HUES48 (cell line): ENCODE measurements around the gene OR4M1.
"Not testable (repeated sequence)": the region's sequence is repeated elsewhere in the genome, so short reads cannot be mapped to it uniquely, and the experiment has no call there.

Source experiments
- H3K27ac ChIP-seq: one replicate; pipeline ENCODE4 v1.7.0; 2013; ENCODE audit warnings: low read depth, low read length, inconsistent platforms
- H3K27me3 ChIP-seq: 2 replicates; pipeline ENCODE4 v1.6.1; 2013; ENCODE audit warnings: mild to moderate bottlenecking, low read length; ENCODE audit not compliant: control insufficient read depth, insufficient read depth
- H3K36me3 ChIP-seq: 2 replicates; pipeline ENCODE4 v1.6.1; 2013; ENCODE audit warnings: low read length; ENCODE audit not compliant: control insufficient read depth, insufficient read depth
- H3K4me1 ChIP-seq: 2 replicates; pipeline ENCODE4 v1.6.1; 2013; ENCODE audit warnings: mild to moderate bottlenecking, low read length; ENCODE audit not compliant: control insufficient read depth, insufficient read depth
- H3K4me3 ChIP-seq: 2 replicates; pipeline ENCODE4 v1.5.1; 2013; ENCODE audit warnings: mild to moderate bottlenecking, low read depth, low read length
- H3K9ac ChIP-seq: 2 replicates; pipeline ENCODE4 v1.6.1; 2013; ENCODE audit warnings: mild to moderate bottlenecking, low read depth, low read length, moderate library complexity
- H3K9me3 ChIP-seq: 2 replicates; pipeline ENCODE4 v1.6.1; 2013; ENCODE audit warnings: low read length; ENCODE audit not compliant: control insufficient read depth, insufficient read depth

Gene OR4M1

DNA sequence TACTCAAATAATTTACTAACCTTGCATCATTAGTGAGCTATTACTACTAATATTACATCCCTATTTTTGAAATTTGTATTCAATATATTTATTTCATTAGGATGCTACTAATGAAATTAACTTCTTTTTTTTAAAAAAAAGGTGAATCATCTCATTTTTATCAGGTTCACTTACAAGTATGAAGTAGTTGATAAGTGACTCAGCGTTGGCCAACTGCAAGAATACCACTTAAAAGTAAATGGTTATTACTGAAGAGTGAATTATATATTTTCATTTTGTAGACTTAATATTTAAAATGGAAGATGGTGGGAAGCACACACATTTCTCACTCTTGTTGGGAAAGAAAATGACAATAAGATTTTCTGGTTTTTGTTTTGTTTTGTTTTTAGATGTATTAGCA, 49.9 kb downstream of the OR4M1 start:
- H3K9me3 ChIP-seq: peaks cover 74% of the 10 kb centered on the region

DNA sequence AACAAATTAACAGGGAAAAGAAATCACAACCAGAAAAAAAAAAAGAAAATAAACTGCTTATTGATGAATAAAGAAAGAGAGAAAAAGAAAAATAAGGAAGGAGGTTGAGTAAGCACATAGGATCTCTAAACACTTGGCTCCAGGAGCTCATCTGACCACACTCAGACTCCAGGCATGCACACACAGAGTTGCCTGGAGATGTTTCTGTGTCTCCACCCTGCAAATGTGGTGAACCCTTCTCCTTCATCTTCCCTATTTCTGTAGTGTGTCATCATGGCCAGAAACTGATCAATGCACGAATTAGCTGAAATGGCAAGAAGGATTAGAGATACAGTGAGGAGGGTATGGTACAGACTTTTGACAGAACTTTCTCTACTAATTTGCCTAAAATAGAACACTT, 50.5 kb downstream of the OR4M1 start:
- Histone ChIP-seq H3K4me3 (no peak overlapping the region), H3K9ac (no peak overlapping the region), H3K27me3 (no peaks in the 10 kb centered on the region), H3K27ac (no peak overlapping the region), H3K36me3 (no peaks in the 10 kb centered on the region), H3K4me1 (no peaks in the 10 kb centered on the region), H3K9me3 (peaks cover 79% of the 10 kb centered on the region)

More for the DNA sequence above, 49.9 kb downstream of the OR4M1 start:
- Histone ChIP-seq H3K36me3 (no peaks in the 10 kb centered on the region), H3K27ac (no peak overlapping the region), H3K4me3 (no peak overlapping the region), H3K9ac (no peak overlapping the region), H3K27me3 (no peaks in the 10 kb centered on the region), H3K4me1 (no peaks in the 10 kb centered on the region)

DNA sequence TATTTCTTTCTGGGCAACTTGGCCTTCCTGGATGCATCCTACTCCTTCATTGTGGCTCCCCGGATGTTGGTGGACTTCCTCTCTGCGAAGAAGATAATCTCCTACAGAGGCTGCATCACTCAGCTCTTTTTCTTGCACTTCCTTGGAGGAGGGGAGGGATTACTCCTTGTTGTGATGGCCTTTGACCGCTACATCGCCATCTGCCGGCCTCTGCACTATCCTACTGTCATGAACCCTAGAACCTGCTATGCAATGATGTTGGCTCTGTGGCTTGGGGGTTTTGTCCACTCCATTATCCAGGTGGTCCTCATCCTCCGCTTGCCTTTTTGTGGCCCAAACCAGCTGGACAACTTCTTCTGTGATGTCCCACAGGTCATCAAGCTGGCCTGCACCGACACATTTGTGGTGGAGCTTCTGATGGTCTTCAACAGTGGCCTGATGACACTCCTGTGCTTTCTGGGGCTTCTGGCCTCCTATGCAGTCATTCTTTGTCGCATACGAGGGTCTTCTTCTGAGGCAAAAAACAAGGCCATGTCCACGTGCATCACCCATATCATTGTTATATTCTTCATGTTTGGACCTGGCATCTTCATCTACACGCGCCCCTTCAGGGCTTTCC, 54.4 kb downstream of the OR4M1 start:
- not testable (repeated sequence) for H3K4me1 ChIP-seq, H3K9ac ChIP-seq, H3K4me3 ChIP-seq, H3K36me3 ChIP-seq, H3K27ac ChIP-seq, H3K27me3 ChIP-seq
- peaks cover 85% of the 10 kb centered on the region for H3K9me3 ChIP-seq

DNA sequence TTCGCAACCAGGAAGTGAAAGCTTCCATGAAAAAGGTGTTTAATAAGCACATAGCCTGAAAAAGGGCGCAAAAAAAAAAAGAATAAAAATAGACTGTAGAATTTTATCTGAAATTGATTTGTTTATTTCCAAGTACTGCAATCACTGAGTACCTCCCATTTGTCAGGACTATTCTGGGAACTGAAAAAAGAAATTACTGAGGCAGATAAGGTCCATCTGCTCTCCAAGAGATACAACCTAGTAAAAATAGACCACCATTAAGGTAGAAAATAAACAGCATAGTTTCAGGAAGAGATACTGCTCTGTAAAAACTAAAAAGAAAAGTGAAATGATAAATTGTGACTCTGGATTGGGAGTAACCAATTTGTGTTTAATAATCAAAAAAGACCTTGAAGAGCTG, 55.0 kb downstream of the OR4M1 start:
- H3K4me3 ChIP-seq: no peak overlapping the region; the same call in 1 of the 2 replicates
- H3K36me3 ChIP-seq: no peaks in the 10 kb centered on the region
- H3K4me1 ChIP-seq: no peaks in the 10 kb centered on the region
- H3K9ac ChIP-seq: no peak overlapping the region
- H3K27me3 ChIP-seq: no peaks in the 10 kb centered on the region
- H3K27ac ChIP-seq: no peak overlapping the region
- peaks cover 86% of the 10 kb centered on the region for H3K9me3 ChIP-seq
